ENCODE results near the gene HOXA5.
A peak's percentile ranks its signal among the peaks of the same experiment; 100 is the strongest.

Gene HOXA5

GRCh38 chr7:27156508-27156898 lies 13.0 kb upstream of the HOXA5 start, which contains the start of gene HOXA7:
Gene HOXA7, minus strand, starts transcription at chr7:27156675. Its CDS starts 130 bp downstream, at chr7:27156545.
- H3K9me3 ChIP-seq (ENCODE audit: control insufficient read depth, insufficient read depth, low read depth, low read length): no peaks in the 10 kb centered on the region; the same call in 1 of the 2 replicates
- no peak within 1 kb of the TSS for H3K27ac ChIP-seq (ENCODE audit: low read depth, low read length)
- peak within 1 kb of the TSS; percentile 75 for H3K9ac ChIP-seq (ENCODE audit: low read length)
- no peaks in the 10 kb centered on the region for H3K36me3 ChIP-seq (ENCODE audit: control insufficient read depth, insufficient read depth, low read length)
- H3K4me3 ChIP-seq (ENCODE audit: low read depth, low read length): peak within 1 kb of the TSS; percentile 59
- peaks cover 19% of the 10 kb centered on the region; the same call in 1 of the 2 replicates for H3K4me1 ChIP-seq (ENCODE audit: control insufficient read depth, insufficient read depth, low read length)
- peaks cover 100% of the 10 kb centered on the region for H3K27me3 ChIP-seq (ENCODE audit: control insufficient read depth, insufficient read depth, low read length)

GRCh38 chr7:27155816-27156507 lies 12.5 kb upstream of the HOXA5 start:
- no peaks in the 10 kb centered on the region for H3K36me3 ChIP-seq (ENCODE audit: control insufficient read depth, insufficient read depth, low read length)
- H3K9ac ChIP-seq (ENCODE audit: low read length): peak overlapping the region; percentile 75
- H3K9me3 ChIP-seq (ENCODE audit: control insufficient read depth, insufficient read depth, low read depth, low read length): no peaks in the 10 kb centered on the region; the same call in 1 of the 2 replicates
- peak overlapping the region; percentile 59 for H3K4me3 ChIP-seq (ENCODE audit: low read depth, low read length)
- peaks cover 100% of the 10 kb centered on the region for H3K27me3 ChIP-seq (ENCODE audit: control insufficient read depth, insufficient read depth, low read length)
- H3K4me1 ChIP-seq (ENCODE audit: control insufficient read depth, insufficient read depth, low read length): peaks cover 22% of the 10 kb centered on the region; the same call in 1 of the 2 replicates
- H3K27ac ChIP-seq (ENCODE audit: low read depth, low read length): no peak overlapping the region

- no peaks in the 10 kb centered on the region; the same call in 1 of the 2 replicates for H3K9me3 ChIP-seq (ENCODE audit: control insufficient read depth, insufficient read depth, low read depth, low read length)
- peak overlapping the region; percentile 59 for H3K4me3 ChIP-seq (ENCODE audit: low read depth, low read length)
- peaks cover 20% of the 10 kb centered on the region; the same call in 1 of the 2 replicates for H3K4me1 ChIP-seq (ENCODE audit: control insufficient read depth, insufficient read depth, low read length)
- H3K27me3 ChIP-seq (ENCODE audit: control insufficient read depth, insufficient read depth, low read length): peaks cover 100% of the 10 kb centered on the region
- peak overlapping the region; percentile 75 for H3K9ac ChIP-seq (ENCODE audit: low read length)
- no peak overlapping the region for H3K27ac ChIP-seq (ENCODE audit: low read depth, low read length)
- no peaks in the 10 kb centered on the region for H3K36me3 ChIP-seq (ENCODE audit: control insufficient read depth, insufficient read depth, low read length)
Measured at GRCh38 chr7:27154901-27155815, 11.7 kb upstream of the HOXA5 start.

- H3K9me3 ChIP-seq (ENCODE audit: control insufficient read depth, insufficient read depth, low read depth, low read length): no peaks in the 10 kb centered on the region; the same call in 1 of the 2 replicates
- H3K27me3 ChIP-seq (ENCODE audit: control insufficient read depth, insufficient read depth, low read length): peaks cover 100% of the 10 kb centered on the region
Measured at GRCh38 chr7:27154369-27154768, 10.9 kb upstream of the HOXA5 start.

GRCh38 chr7:27153526-27153925 lies 10.0 kb upstream of the HOXA5 start:
- no peaks in the 10 kb centered on the region; the same call in 1 of the 2 replicates for H3K9me3 ChIP-seq (ENCODE audit: control insufficient read depth, insufficient read depth, low read depth, low read length)
- no peak overlapping the region for H3K4me3 ChIP-seq (ENCODE audit: low read depth, low read length)
- no peak overlapping the region for H3K27ac ChIP-seq (ENCODE audit: low read depth, low read length)
- peaks cover 100% of the 10 kb centered on the region for H3K27me3 ChIP-seq (ENCODE audit: control insufficient read depth, insufficient read depth, low read length)
- peaks cover 20% of the 10 kb centered on the region; the same call in 1 of the 2 replicates for H3K4me1 ChIP-seq (ENCODE audit: control insufficient read depth, insufficient read depth, low read length)
- no peaks in the 10 kb centered on the region for H3K36me3 ChIP-seq (ENCODE audit: control insufficient read depth, insufficient read depth, low read length)
- peak overlapping the region; percentile 45 for H3K9ac ChIP-seq (ENCODE audit: low read length)

More at GRCh38 chr7:27154369-27154768, 10.9 kb upstream of the HOXA5 start:
- Histone ChIP-seq H3K9ac (ENCODE audit: low read length) (peak overlapping the region; percentile 75), H3K4me1 (ENCODE audit: control insufficient read depth, insufficient read depth, low read length) (peaks cover 20% of the 10 kb centered on the region; the same call in 1 of the 2 replicates), H3K4me3 (ENCODE audit: low read depth, low read length) (no peak overlapping the region), H3K36me3 (ENCODE audit: control insufficient read depth, insufficient read depth, low read length) (no peaks in the 10 kb centered on the region), H3K27ac (ENCODE audit: low read depth, low read length) (no peak overlapping the region)

GRCh38 chr7:27152816-27153442 lies 9.4 kb upstream of the HOXA5 start:
- Histone ChIP-seq H3K27me3 (ENCODE audit: control insufficient read depth, insufficient read depth, low read length) (peaks cover 100% of the 10 kb centered on the region), H3K4me3 (ENCODE audit: low read depth, low read length) (peak overlapping the region; percentile 59; the same call in 1 of the 2 replicates), H3K9me3 (ENCODE audit: control insufficient read depth, insufficient read depth, low read depth, low read length) (no peaks in the 10 kb centered on the region; the same call in 1 of the 2 replicates), H3K36me3 (ENCODE audit: control insufficient read depth, insufficient read depth, low read length) (no peaks in the 10 kb centered on the region), H3K4me1 (ENCODE audit: control insufficient read depth, insufficient read depth, low read length) (peaks cover 24% of the 10 kb centered on the region; the same call in 1 of the 2 replicates), H3K9ac (ENCODE audit: low read length) (peak overlapping the region; percentile 57), H3K27ac (ENCODE audit: low read depth, low read length) (no peak overlapping the region)

GRCh38 chr7:27151931-27152815 lies 8.7 kb upstream of the HOXA5 start, which contains the start of gene HOXA3:
Gene HOXA3, minus strand, starts transcription at chr7:27152583. Its CDS starts 41,943 bp downstream, at chr7:27110640.
- H3K4me1 ChIP-seq (ENCODE audit: control insufficient read depth, insufficient read depth, low read length): peaks cover 29% of the 10 kb centered on the region; the same call in 1 of the 2 replicates
- H3K9ac ChIP-seq (ENCODE audit: low read length): peak within 1 kb of the TSS; percentile 57
- no peak within 1 kb of the TSS for H3K27ac ChIP-seq (ENCODE audit: low read depth, low read length)
- peaks cover 100% of the 10 kb centered on the region for H3K27me3 ChIP-seq (ENCODE audit: control insufficient read depth, insufficient read depth, low read length)
- H3K4me3 ChIP-seq (ENCODE audit: low read depth, low read length): peak within 1 kb of the TSS; percentile 59
- H3K9me3 ChIP-seq (ENCODE audit: control insufficient read depth, insufficient read depth, low read depth, low read length): no peaks in the 10 kb centered on the region; the same call in 1 of the 2 replicates
- no peaks in the 10 kb centered on the region for H3K36me3 ChIP-seq (ENCODE audit: control insufficient read depth, insufficient read depth, low read length)

- H3K9me3 ChIP-seq (ENCODE audit: control insufficient read depth, insufficient read depth, low read depth, low read length): no peaks in the 10 kb centered on the region
- no peaks in the 10 kb centered on the region for H3K36me3 ChIP-seq (ENCODE audit: control insufficient read depth, insufficient read depth, low read length)
- peaks cover 100% of the 10 kb centered on the region for H3K27me3 ChIP-seq (ENCODE audit: control insufficient read depth, insufficient read depth, low read length)
- peaks cover 31% of the 10 kb centered on the region; the same call in 1 of the 2 replicates for H3K4me1 ChIP-seq (ENCODE audit: control insufficient read depth, insufficient read depth, low read length)
- H3K27ac ChIP-seq (ENCODE audit: low read depth, low read length): no peak overlapping the region
- H3K4me3 ChIP-seq (ENCODE audit: low read depth, low read length): peak overlapping the region; percentile 59
- peak overlapping the region; percentile 57 for H3K9ac ChIP-seq (ENCODE audit: low read length)
Measured at GRCh38 chr7:27151341-27151930, 8.0 kb upstream of the HOXA5 start.

- Histone ChIP-seq H3K4me1 (ENCODE audit: control insufficient read depth, insufficient read depth, low read length) (peaks cover 31% of the 10 kb centered on the region; the same call in 1 of the 2 replicates), H3K27me3 (ENCODE audit: control insufficient read depth, insufficient read depth, low read length) (peaks cover 100% of the 10 kb centered on the region), H3K27ac (ENCODE audit: low read depth, low read length) (no peak overlapping the region), H3K36me3 (ENCODE audit: control insufficient read depth, insufficient read depth, low read length) (no peaks in the 10 kb centered on the region), H3K9me3 (ENCODE audit: control insufficient read depth, insufficient read depth, low read depth, low read length) (no peaks in the 10 kb centered on the region), H3K4me3 (ENCODE audit: low read depth, low read length) (peak overlapping the region; percentile 59), H3K9ac (ENCODE audit: low read length) (peak overlapping the region; percentile 57)
Measured at GRCh38 chr7:27150568-27151340, 7.3 kb upstream of the HOXA5 start.
